HG03565 (cell line): ENCODE measurements around the gene AMH.

ENCODE experiments used
- ATAC-seq: cut with Tn5 transposase; IDR thresholded peaks from one replicate; pipeline ENCODE4 v1.9.1; 2021; ENCODE audit warnings: mild to moderate bottlenecking, moderate library complexity; ENCODE audit not compliant: unreplicated experiment

Gene AMH

GRCh38 chr19:2234996-2235380 is 14.1 kb upstream of the AMH start:
- ATAC-seq: no peak

GRCh38 chr19:2235381-2236063 is 13.6 kb upstream of the AMH start:
- peak; percentile 2 for ATAC-seq

GRCh38 chr19:2236064-2236313 is 13.1 kb upstream of the AMH start:
- ATAC-seq: no peak

DNA sequence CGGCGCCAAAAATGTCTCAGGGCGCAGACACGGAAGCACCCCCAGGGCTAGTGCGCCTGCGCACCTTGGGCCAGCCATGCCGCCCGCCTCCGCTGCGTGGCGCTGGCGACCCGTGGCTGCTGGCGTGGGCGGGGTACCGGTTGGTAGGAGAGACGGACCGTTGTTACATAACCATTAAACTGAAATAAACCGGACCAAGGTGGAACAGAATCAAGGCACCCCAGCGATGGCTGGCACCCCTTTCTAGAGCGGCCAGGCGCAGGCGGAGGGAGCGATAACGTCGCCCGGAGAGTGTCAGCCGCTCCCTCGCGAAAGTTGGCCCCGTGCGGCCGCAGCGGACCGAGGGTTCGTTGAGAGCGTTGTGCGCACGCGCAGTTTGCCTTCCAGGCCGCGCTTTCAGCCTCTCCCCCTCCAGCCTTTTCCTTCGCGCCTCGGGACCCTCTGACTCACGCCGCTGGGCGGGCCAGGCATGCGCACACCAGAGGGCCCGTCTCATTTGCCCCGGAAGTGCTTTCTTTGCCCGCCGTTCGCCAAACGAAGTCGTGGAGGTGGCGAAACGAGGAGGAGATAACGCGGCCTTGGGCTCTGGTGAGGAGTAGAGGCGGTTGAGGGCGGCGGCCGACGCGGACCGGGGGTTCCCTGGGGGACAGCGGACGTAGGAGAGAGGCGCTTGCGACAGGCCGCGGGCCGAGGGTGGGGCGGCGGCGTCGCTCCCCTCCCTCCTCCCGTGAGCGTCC is 12.6 kb upstream of the AMH start, which contains the start of the genes PLEKHJ1 and SF3A2:
Gene PLEKHJ1, minus strand, starts transcription at position 16 of the 737 bp plus-strand sequence. CDS start 81 bp downstream, outside the sequence.
Gene SF3A2, plus strand, starts transcription at position 511 of the 737 bp plus-strand sequence. CDS start 6,595 bp downstream, outside the sequence.
- ATAC-seq: peak; percentile 65

GRCh38 chr19:2237051-2237868 is 11.9 kb upstream of the AMH start:
- no peak for ATAC-seq

GRCh38 chr19:2237869-2238153 is 11.3 kb upstream of the AMH start:
- no peak for ATAC-seq

DNA sequence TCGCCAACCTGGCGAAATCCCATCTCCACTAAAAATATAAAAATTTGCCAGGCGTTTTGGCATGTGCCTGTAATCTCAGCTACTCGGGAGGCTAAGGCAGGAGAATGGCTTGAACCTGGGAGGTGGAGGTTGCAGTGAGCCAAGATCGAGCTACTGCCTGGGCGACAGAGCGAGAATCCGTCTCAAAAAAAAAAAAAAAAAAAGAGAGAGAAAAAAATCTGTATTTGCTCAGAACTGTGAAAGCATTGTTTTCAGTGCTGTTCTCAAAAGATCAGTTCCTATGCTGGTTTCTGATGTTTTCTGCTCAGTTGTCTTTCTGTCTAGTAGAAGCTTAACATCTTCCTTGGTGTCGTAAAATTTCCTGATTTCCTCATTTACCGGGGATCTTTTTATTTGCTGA is 9.9 kb upstream of the AMH start:
- no peak for ATAC-seq

GRCh38 chr19:2239771-2240770 is 9.1 kb upstream of the AMH start:
- ATAC-seq: no peak

DNA sequence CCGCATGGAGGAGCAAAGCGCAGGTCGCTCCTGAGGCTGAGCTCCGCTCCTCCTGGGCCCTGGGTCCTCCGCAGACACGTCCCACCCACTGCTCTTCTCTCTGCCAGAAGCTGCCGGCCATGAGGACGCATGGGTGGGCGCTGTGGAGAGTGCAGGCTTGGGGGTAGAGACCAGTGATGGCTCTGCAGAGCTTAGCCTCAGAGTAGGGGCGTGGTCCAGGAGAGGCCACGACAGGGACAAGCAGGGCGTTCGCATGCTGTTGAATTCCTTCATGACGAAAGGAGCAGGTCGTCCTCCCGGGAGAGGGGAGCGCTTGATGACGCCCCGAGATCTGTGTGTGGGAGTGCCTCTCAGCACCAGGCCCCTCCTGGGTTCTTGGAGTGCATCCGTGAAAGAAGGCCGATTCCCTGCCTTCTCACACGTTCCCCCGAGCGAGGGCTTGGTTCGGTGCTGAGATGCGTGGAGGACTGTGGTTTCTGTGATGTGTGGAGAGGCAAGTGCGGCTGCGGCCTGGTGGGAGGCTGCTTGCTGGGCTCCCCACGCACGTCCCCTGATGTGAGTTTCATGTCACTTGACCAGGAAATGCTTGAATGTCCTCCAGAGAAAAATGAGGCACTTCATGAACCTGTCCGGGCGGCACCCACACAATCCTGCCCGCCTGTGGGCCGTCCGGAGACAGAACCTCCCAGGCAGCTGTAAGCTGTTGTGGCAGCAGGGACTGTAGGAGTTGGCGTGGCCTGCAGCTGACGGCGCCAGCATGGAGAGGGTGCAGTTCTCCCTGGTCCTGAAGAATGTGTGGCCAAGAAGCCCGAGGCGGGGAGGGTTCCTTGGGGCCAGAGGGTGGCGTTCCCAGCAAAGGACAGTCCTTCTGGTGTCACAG is 8.0 kb upstream of the AMH start:
- ATAC-seq: no peak

DNA sequence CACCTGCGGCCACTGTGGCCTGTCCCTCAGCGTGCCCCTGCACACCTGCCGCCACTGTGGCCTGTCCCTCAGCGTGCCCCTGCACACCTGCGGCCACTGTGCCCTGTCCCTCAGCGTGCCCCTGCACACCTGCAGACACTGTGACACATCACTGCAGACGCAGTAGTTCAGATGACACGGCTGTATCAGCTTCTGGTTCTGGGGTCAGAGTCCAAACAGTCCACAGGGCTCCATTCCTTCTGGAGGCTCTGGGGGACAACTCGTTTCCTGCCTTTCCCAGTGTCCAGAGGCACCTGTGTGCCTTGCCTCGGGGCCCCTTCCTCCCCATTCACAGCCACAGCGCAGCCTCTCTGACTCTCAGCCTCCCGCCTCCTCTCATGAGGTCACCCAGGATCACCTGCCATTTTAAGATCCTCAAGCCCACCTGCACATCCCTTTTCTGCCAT is 7.0 kb upstream of the AMH start:
- ATAC-seq: no peak

DNA sequence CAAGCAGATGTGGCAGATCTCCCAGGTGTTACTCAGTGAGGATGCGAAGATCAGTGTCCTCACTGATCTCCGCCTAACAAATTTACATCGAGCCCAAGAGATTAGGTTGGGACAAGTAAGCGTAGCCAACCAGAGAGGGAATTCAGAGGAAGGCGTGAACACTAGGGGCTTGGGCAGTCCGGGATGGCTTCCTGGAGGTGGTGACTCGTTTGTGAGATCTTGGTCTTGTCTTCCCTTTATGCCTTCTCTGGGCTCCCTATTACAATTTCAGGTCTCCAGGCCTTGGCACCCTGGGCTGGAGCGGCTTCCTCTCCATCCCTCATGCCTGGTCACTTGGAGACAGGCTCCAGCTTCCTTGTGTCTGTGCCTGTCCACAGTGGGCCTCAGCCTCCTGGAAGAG is 6.3 kb upstream of the AMH start:
- ATAC-seq: no peak

- ATAC-seq: no peak
These were observed 5.6 kb upstream of the AMH start for GRCh38 chr19:2243274-2244124.

GRCh38 chr19:2244125-2244411 is 5.1 kb upstream of the AMH start:
- ATAC-seq: no peak

GRCh38 chr19:2244486-2244885 is 4.6 kb upstream of the AMH start:
- ATAC-seq: no peak

- ATAC-seq: no peak
These were observed 3.9 kb upstream of the AMH start for GRCh38 chr19:2245273-2245672.

DNA sequence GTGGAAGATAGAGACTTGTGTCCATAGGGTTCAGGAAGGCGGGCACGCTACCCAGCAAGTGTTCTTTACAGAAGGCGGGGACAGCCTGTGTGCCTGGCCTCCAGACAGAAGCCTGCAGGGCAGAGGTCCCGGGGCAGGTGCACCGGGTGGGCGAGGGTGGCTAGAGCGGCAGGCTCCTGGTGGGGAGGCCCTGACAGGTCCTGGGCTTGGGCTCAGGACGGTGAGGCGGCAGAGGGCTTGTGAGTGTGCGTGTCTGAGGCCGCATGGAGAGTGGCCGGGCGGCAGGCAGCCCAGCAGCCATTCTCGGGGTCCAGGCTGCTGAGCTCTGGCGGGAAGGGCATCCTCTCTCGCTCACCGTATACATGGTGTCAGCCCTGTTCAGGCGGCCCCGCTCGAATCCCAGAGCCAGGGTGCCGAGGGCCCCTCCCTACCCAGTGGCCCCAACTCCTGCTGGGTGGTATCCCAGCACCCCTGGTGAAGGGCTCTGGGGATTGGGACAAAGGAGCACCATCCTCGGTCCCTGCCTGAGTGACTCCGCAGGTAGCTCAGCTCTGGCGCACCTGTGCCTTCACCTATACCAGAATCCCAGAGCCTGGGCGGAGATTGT is 3.0 kb upstream of the AMH start:
- ATAC-seq: no peak

DNA sequence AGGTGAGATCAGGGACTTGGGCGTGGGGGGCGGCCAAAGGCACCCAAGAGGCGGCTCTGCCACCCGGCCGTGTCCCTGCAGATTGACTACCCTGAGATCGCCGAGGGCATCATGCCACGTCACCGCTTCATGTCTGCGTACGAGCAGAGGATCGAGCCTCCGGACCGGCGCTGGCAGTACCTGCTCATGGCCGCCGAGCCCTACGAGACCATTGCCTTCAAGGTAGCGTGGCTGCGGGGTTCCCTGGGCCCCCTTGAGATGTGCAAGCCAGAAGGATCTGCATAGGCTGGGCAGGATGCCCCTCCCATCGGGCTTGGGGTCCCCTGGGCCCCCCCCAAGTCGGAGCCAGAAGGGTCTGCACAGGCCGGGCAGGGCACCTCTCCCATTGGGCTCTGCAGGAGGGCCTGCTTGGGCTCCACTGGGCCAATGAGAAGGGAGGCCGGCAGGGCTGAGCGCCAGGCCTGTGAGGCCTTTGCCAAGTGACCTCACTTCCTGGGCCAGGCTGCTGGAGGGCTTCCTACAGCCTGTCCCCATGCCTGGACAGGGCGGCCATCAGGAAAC is 2.2 kb upstream of the AMH start:
- ATAC-seq: no peak

DNA sequence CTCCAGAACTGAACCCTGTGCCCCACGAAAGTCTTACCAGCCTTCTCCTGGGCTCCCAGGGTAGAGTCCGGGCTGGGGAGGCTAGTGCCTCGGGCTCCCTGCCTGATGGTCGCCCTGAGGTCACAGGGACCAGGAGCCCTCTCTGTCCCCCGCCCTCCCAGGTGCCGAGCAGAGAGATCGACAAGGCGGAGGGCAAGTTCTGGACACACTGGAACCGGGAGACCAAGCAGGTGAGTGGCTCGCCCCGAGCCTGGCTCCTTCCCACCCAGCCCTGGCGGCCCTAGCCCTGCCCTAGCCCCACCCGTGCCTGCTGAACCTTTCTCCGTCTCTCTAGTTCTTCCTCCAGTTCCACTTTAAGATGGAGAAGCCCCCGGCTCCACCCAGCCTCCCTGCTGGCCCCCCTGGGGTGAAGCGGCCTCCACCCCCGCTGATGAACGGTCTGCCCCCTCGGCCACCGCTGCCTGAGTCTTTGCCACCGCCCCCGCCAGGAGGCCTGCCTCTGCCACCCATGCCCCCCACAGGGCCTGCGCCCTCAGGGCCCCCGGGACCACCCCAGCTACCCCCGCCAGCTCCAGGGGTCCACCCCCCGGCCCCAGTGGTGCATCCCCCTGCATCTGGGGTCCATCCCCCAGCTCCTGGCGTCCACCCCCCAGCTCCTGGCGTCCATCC is 1.6 kb upstream of the AMH start:
- ATAC-seq: no peak
